Measurements from ENCODE around the gene F3. TPM values are rescaled to one million over a fixed set of nuclear protein-coding genes. Genes with fewer than 3 reads are reported as not detected.

F3 gene
- total and polyA plus RNA-seq, 4 donors: 1.0 to 2.7 (median 1.4) TPM

DNA sequence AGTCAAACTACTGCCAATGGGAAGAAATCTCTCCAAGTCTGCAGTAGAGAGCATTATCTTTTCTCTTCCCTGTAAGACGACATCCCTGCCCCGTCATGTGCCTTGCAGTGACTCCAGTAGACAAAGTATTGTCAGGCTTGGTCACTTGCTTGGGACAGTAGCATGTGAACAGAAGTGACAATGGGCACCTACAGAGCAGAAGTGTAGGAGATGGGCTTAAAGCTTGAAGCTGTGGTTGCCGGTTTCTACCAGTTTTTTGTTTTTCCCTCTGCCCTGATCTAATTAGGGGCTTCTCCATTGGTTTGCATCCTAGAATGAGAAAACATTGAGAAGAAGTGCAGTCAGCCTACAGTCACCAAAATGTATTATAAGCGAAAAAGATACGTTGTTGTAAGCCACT lies 12.7 kb downstream of the F3 start:
- no peak for DNase-seq (ENCODE audit: low spot score)
- Histone ChIP-seq H3K27ac (ENCODE audit: low read depth in 1 of 2, low read length in 2 of 2) (no peak overlapping the region), H3K27me3 (ENCODE audit: control insufficient read depth in 4 of 4, insufficient read depth in 4 of 4, low read length in 3 of 4) (no peaks in the 10 kb centered on the region), H3K9ac (ENCODE audit: low read depth in 1 of 2, low read length in 2 of 2) (no peak overlapping the region), H3K4me1 (ENCODE audit: control insufficient read depth in 4 of 4, insufficient read depth in 4 of 4, low read length in 3 of 4) (no peaks in the 10 kb centered on the region), H3K4me3 (ENCODE audit: low read depth in 1 of 3, low read length in 3 of 3) (no peak overlapping the region), H3K36me3 (ENCODE audit: control insufficient read depth in 4 of 4, insufficient read depth in 3 of 4, low read depth in 1 of 4, low read length in 3 of 4) (no peaks in the 10 kb centered on the region), H3K9me3 (ENCODE audit: control insufficient read depth in 4 of 4, low read length in 3 of 4) (no peaks in the 10 kb centered on the region)
- WGBS: 96% methylated on average over 5 of the region's 5 CpGs
- TF ChIP-seq SP1 (IDR thresholded peaks at IDR 0.05): no peak
- no peak for TF ChIP-seq FOXA1 (IDR thresholded peaks at IDR 0.05)
- TF ChIP-seq JUND (IDR thresholded peaks at IDR 0.05): no peak
- no peak for TF ChIP-seq HNF4A (conservative IDR thresholded peaks at IDR 0.05)
- TF ChIP-seq, protein P1, sequence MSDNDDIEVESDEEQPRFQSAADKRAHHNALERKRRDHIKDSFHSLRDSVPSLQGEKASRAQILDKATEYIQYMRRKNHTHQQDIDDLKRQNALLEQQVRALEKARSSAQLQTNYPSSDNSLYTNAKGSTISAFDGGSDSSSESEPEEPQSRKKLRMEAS (IDR thresholded peaks at IDR 0.05): no peak
- TF ChIP-seq RAD21 (IDR thresholded peaks at IDR 0.05): no peak
- TF ChIP-seq NR2F2 (IDR thresholded peaks at IDR 0.05): no peak
- TF ChIP-seq YY1 (IDR thresholded peaks at IDR 0.05): no peak
- TF ChIP-seq TAF1 (conservative IDR thresholded peaks at IDR 0.05): no peak
- TF ChIP-seq HNF4G (IDR thresholded peaks at IDR 0.05): no peak
- TF ChIP-seq EGR1 (IDR thresholded peaks at IDR 0.05; ENCODE audit: low read depth in 2 of 2): no peak
- no peak for TF ChIP-seq RXRA (IDR thresholded peaks at IDR 0.05)
- TF ChIP-seq, protein P2, sequence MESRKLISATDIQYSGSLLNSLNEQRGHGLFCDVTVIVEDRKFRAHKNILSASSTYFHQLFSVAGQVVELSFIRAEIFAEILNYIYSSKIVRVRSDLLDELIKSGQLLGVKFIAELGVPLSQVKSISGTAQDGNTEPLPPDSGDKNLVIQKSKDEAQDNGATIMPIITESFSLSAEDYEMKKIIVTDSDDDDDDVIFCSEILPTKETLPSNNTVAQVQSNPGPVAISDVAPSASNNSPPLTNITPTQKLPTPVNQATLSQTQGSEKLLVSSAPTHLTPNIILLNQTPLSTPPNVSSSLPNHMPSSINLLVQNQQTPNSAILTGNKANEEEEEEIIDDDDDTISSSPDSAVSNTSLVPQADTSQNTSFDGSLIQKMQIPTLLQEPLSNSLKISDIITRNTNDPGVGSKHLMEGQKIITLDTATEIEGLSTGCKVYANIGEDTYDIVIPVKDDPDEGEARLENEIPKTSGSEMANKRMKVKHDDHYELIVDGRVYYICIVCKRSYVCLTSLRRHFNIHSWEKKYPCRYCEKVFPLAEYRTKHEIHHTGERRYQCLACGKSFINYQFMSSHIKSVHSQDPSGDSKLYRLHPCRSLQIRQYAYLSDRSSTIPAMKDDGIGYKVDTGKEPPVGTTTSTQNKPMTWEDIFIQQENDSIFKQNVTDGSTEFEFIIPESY (IDR thresholded peaks at IDR 0.05): no peak
- TF ChIP-seq, protein P3, sequence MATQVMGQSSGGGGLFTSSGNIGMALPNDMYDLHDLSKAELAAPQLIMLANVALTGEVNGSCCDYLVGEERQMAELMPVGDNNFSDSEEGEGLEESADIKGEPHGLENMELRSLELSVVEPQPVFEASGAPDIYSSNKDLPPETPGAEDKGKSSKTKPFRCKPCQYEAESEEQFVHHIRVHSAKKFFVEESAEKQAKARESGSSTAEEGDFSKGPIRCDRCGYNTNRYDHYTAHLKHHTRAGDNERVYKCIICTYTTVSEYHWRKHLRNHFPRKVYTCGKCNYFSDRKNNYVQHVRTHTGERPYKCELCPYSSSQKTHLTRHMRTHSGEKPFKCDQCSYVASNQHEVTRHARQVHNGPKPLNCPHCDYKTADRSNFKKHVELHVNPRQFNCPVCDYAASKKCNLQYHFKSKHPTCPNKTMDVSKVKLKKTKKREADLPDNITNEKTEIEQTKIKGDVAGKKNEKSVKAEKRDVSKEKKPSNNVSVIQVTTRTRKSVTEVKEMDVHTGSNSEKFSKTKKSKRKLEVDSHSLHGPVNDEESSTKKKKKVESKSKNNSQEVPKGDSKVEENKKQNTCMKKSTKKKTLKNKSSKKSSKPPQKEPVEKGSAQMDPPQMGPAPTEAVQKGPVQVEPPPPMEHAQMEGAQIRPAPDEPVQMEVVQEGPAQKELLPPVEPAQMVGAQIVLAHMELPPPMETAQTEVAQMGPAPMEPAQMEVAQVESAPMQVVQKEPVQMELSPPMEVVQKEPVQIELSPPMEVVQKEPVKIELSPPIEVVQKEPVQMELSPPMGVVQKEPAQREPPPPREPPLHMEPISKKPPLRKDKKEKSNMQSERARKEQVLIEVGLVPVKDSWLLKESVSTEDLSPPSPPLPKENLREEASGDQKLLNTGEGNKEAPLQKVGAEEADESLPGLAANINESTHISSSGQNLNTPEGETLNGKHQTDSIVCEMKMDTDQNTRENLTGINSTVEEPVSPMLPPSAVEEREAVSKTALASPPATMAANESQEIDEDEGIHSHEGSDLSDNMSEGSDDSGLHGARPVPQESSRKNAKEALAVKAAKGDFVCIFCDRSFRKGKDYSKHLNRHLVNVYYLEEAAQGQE (IDR thresholded peaks at IDR 0.05): no peak
- no peak for TF ChIP-seq FOXA2 (IDR thresholded peaks at IDR 0.05)
- no peak for TF ChIP-seq GABPA (IDR thresholded peaks at IDR 0.05 in 1 of 2, conservative IDR thresholded peaks at IDR 0.05 in 1 of 2)
- TF ChIP-seq, protein P4, sequence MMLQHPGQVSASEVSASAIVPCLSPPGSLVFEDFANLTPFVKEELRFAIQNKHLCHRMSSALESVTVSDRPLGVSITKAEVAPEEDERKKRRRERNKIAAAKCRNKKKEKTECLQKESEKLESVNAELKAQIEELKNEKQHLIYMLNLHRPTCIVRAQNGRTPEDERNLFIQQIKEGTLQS (IDR thresholded peaks at IDR 0.05): no peak
- TF ChIP-seq, protein P5, sequence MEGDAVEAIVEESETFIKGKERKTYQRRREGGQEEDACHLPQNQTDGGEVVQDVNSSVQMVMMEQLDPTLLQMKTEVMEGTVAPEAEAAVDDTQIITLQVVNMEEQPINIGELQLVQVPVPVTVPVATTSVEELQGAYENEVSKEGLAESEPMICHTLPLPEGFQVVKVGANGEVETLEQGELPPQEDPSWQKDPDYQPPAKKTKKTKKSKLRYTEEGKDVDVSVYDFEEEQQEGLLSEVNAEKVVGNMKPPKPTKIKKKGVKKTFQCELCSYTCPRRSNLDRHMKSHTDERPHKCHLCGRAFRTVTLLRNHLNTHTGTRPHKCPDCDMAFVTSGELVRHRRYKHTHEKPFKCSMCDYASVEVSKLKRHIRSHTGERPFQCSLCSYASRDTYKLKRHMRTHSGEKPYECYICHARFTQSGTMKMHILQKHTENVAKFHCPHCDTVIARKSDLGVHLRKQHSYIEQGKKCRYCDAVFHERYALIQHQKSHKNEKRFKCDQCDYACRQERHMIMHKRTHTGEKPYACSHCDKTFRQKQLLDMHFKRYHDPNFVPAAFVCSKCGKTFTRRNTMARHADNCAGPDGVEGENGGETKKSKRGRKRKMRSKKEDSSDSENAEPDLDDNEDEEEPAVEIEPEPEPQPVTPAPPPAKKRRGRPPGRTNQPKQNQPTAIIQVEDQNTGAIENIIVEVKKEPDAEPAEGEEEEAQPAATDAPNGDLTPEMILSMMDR (IDR thresholded peaks at IDR 0.05; ENCODE audit: low read depth, low read length, missing input control): no peak

Measured in liver (tissue), 9 donors.